HL-60 (cell line): ENCODE measurements around the gene SPON2.

Experiments used
- DNase-seq, 2 experiments: peaks; one replicate each; pipeline ENCODE4 v3.0.0-alpha.2; 2010 to 2020; ENCODE audit warnings: low read depth in 1 of 2, low spot score in 1 of 2
- H3K27ac ChIP-seq: fragments of 250-450 bp; sonication (Bioruptor Pico); replicated peaks from 2 replicates; pipeline ENCODE4 v1.5.1; 2020; ENCODE audit warnings: mild to moderate bottlenecking, moderate library complexity
- H3K27me3 ChIP-seq: fragments of 250-450 bp; sonication (Bioruptor Pico); 2 replicates; pipeline ENCODE4 v1.5.1; 2021; ENCODE audit warnings: mild to moderate bottlenecking, moderate library complexity; ENCODE audit not compliant: insufficient read depth, poor library complexity, severe bottlenecking
- H3K4me3 ChIP-seq: replicated peaks from 2 replicates; pipeline ENCODE4 v1.5.1; 2011; ENCODE audit warnings: mild to moderate bottlenecking, control low read depth, low read length; ENCODE audit not compliant: insufficient read depth
- GABPA ChIP-seq: IDR thresholded peaks from 2 replicates; pipeline ENCODE4 v1.6.1; 2012; ENCODE audit warnings: low read depth
- POLR2AphosphoS5 ChIP-seq: IDR thresholded peaks from 2 replicates; pipeline ENCODE4 v1.6.1; 2012; ENCODE audit warnings: low read depth
- SPI1 ChIP-seq: IDR thresholded peaks from 2 replicates; pipeline ENCODE4 v1.6.1; 2012; ENCODE audit warnings: low read depth, mild to moderate bottlenecking, borderline replicate concordance
- TF ChIP-seq, protein P1 (sequence below): IDR thresholded peaks from one replicate; pipeline ENCODE4 v1.5.1; 2011; ENCODE audit warnings: low read length, control low read depth, inconsistent platforms; ENCODE audit not compliant: insufficient read depth
- TF ChIP-seq, protein P2 (sequence below): IDR thresholded peaks from 2 replicates; pipeline ENCODE4 v1.6.1; 2012; ENCODE audit warnings: low read depth; ENCODE audit not compliant: insufficient replicate concordance

Gene SPON2

DNA sequence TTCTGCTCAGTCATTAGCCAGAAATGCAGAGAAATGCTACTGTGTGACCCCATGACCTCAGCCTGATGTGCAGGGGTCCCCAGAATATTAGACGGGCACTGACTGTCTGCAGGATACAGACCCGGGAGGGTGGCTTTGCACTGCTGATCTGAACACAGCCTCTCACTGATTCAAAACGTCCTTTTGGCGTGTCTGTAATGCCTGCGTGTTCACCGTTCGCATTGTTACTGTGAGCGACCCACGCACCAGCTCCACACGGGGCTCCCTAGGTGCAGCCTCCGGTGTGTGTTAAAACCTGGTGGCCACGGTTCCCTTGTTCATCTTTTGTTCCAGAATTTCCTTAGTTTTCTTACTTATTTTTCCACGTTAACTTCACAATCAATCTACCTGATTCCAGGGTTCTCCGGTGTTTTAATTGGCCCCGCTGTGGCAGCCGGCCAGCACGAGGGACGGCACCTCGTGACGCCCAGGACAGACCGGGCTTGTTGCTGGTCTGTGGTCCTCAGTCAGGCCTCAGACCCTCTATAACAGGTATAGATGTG, 32.0 kb upstream of the SPON2 start:
- DNase-seq, result no peak

DNA sequence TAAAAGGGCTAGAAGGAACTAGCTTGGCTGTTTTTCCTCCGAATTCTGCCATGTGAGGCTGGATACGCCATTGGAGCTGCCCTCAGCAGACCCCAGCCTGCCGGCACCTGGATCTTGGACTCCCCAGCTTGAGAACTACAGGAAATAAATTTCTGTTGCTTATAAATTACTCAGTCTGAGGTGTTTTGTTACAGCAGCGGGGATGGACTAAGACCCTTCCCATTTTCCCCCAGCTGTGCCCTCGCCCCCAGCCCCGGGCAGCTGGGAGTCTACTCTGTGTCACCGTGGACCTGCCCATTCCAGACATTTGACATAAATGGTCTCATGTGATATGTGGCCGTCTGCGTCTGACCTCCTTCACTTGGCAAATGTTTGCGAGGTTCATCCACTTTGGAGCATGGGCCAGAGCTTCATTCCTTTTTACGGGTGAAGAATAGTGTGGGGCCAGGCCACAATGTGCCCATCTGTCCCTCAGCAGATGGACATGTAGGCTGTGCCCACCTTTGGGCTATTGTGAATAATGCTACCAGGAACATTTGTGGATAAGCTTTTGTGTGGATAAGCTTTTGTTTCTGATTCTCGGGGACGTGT, 30.7 kb upstream of the SPON2 start:
- peak overlapping the region; percentile 93 for H3K27ac ChIP-seq
- TF ChIP-seq POLR2AphosphoS5, result no peak
- no peak for TF ChIP-seq GABPA
- TF ChIP-seq, protein P1, sequence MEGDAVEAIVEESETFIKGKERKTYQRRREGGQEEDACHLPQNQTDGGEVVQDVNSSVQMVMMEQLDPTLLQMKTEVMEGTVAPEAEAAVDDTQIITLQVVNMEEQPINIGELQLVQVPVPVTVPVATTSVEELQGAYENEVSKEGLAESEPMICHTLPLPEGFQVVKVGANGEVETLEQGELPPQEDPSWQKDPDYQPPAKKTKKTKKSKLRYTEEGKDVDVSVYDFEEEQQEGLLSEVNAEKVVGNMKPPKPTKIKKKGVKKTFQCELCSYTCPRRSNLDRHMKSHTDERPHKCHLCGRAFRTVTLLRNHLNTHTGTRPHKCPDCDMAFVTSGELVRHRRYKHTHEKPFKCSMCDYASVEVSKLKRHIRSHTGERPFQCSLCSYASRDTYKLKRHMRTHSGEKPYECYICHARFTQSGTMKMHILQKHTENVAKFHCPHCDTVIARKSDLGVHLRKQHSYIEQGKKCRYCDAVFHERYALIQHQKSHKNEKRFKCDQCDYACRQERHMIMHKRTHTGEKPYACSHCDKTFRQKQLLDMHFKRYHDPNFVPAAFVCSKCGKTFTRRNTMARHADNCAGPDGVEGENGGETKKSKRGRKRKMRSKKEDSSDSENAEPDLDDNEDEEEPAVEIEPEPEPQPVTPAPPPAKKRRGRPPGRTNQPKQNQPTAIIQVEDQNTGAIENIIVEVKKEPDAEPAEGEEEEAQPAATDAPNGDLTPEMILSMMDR, result no peak
- TF ChIP-seq, protein P2, sequence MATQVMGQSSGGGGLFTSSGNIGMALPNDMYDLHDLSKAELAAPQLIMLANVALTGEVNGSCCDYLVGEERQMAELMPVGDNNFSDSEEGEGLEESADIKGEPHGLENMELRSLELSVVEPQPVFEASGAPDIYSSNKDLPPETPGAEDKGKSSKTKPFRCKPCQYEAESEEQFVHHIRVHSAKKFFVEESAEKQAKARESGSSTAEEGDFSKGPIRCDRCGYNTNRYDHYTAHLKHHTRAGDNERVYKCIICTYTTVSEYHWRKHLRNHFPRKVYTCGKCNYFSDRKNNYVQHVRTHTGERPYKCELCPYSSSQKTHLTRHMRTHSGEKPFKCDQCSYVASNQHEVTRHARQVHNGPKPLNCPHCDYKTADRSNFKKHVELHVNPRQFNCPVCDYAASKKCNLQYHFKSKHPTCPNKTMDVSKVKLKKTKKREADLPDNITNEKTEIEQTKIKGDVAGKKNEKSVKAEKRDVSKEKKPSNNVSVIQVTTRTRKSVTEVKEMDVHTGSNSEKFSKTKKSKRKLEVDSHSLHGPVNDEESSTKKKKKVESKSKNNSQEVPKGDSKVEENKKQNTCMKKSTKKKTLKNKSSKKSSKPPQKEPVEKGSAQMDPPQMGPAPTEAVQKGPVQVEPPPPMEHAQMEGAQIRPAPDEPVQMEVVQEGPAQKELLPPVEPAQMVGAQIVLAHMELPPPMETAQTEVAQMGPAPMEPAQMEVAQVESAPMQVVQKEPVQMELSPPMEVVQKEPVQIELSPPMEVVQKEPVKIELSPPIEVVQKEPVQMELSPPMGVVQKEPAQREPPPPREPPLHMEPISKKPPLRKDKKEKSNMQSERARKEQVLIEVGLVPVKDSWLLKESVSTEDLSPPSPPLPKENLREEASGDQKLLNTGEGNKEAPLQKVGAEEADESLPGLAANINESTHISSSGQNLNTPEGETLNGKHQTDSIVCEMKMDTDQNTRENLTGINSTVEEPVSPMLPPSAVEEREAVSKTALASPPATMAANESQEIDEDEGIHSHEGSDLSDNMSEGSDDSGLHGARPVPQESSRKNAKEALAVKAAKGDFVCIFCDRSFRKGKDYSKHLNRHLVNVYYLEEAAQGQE, result no peak
- TF ChIP-seq SPI1, result no peak

More for the DNA sequence above, 32.0 kb upstream of the SPON2 start:
- H3K27me3 ChIP-seq, result no peaks in the 10 kb centered on the region
- H3K27ac ChIP-seq, result no peak overlapping the region
- H3K4me3 ChIP-seq, result no peak overlapping the region
- TF ChIP-seq GABPA (no peak), SPI1 (no peak), POLR2AphosphoS5 (no peak)
- TF ChIP-seq, protein P2, result no peak
- TF ChIP-seq, protein P1, result no peak

DNA sequence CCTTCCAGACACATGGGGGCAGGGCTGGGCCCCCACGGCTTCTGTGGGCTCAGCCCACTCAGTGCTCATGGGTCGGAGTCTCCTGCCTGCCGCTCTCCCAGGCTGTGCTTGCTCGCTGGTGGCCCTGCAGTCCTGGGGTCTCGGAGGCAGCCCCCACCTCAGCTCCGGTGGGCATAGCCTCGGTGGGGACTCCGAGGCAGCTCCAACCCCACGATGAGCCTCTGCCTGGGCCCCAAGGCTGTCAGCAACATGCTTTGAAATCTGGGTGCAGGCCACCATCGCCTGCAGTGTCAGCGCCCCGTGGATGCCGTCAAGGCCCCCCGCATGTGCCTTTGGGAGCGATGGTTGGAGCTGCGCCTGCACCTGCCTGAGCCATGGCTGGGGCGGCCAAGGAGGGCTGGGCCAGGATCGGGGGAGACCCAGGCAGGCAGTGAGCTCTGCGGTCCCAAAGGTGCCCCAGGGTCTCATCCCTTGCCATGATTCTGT, 30.2 kb upstream of the SPON2 start:
- DNase-seq, result no peak
- TF ChIP-seq SPI1 (no peak), GABPA (no peak), POLR2AphosphoS5 (no peak)
- TF ChIP-seq, protein P2, result no peak
- TF ChIP-seq, protein P1, result no peak
- Histone ChIP-seq H3K27ac (peak overlapping the region; percentile 93), H3K27me3 (no peaks in the 10 kb centered on the region), H3K4me3 (no peak overlapping the region)

More for the DNA sequence above, 30.7 kb upstream of the SPON2 start:
- H3K4me3 ChIP-seq, result no peak overlapping the region
- no peak for DNase-seq
- no peaks in the 10 kb centered on the region for H3K27me3 ChIP-seq
